Measurements from ENCODE around the gene SNRPD3.
"Not testable (repeated sequence)": the region's sequence is repeated elsewhere in the genome, so short reads cannot be mapped to it uniquely, and the experiment has no call there.

Gene SNRPD3

DNA sequence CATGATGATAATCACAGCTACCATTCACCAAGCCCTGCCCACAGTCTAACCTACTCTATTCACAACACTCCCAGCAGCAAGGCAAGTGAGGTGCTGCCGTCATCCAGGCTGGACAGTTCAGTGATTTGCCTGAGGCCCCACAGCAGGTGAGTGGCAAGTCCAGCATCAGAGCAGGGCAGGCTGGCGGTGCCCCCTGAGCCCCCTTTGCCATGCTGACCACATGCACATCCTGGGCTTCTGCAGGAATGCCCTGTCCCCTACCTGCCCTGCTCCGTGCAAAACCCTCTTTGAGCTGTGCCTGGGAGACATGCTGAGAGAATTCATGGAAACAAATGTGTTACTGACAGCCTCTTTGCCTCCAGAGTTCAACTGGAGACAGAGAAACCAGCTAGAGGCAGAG is 54.1 kb downstream of the SNRPD3 start:
- DNase-seq (ENCODE audit: low read depth in 2 of 2), result not testable (repeated sequence)

DNA sequence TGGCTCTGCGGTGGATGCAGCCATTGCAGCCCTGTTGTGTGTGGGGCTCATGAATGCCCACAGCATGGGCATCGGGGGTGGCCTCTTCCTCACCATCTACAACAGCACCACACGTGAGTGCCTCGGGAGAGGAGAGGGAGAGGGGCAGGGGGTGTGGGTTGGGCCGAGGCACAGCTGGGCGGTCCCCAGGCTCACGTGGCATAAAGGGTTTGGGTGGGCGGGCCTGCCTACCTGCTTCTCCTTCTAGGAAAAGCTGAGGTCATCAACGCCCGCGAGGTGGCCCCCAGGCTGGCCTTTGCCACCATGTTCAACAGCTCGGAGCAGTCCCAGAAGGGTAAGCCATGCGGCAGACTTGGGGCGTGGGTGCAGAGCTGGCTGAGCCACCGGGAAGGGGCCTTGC is 59.0 kb downstream of the SNRPD3 start:
- DNase-seq (ENCODE audit: low read depth in 2 of 2), result not testable (repeated sequence)

DNA sequence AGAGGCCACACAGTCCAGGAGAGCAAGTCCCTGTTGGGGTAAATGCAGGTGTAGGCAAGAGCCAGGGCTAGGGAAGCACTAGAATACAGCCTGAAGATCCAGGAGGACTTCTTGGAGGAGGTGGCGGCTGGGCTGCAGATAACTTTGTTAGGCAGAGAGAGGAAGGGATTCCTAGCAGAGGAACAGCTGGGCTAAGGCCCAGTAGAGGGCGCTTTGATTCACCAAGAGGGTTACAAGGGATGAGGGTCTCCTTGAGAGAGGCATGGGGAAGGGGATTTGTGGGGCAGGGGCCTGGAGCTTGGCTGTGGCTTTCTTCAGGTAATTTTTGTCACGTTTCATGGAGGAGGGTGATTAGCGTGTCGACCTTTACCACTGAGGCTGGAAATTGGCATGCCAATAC is 65.4 kb downstream of the SNRPD3 start:
- DNase-seq (ENCODE audit: low read depth in 2 of 2), result not testable (repeated sequence)

DNA sequence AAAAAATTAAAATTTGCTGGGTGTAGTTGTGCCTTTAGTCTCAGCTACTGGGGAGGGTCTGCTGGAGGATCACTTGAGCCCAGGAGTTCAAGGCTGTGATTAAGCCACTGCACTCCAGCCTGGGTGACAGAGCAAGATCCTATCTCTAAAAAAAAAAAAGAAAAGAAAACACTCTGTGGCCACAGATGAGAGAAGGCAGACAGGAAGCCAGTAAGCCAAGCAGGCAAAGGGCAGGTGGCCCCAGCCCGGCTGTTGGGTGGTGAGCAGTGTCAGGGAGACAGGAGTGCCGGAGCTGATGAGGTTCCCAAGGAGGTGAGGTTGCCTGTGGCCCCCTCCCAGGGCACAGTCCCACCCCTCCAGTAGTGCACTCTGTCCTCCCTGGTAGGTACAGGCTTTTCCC is 66.8 kb downstream of the SNRPD3 start:
- not testable (repeated sequence) for DNase-seq (ENCODE audit: low read depth in 2 of 2)

Measured in stimulated activated CD8-positive, alpha-beta memory T cell treated with anti-CD3 and anti-CD28 coated beads, Interleukin-7, amount 100 ng/mL, for 4 hours (primary cell).